Adrenal gland (tissue), 12 donors: Measurements from ENCODE around the gene CEP57. TPM values are rescaled to one million over a fixed set of nuclear protein-coding genes. Genes with fewer than 3 reads are reported as not detected.

Experiments used
- DNase-seq, 7 donors: peaks; one replicate each; pipeline ENCODE4 v3.0.0-alpha.2; 2019 to 2020
- H3K27ac ChIP-seq, 5 donors: fragments of 200-600 bp; sonication (generic) in 4 of 5; 1 replicate in 3 of 5; 2 replicates in 2 of 5; pipeline versions ENCODE4 v1.5.1 to v1.8.0; 2016 to 2020; ENCODE audit warnings: mild to moderate bottlenecking in 1 of 5
- H3K27me3 ChIP-seq: fragments of 200-600 bp; 2 replicates; pipeline ENCODE4 v1.8.0; 2021
- H3K36me3 ChIP-seq, 2 donors: fragments of 200-600 bp; replicated peaks in 1 of 2; 1 replicate in 1 of 2; 2 replicates in 1 of 2; pipeline versions ENCODE4 v1.5.1 to v1.8.0; 2018 to 2022
- H3K4me1 ChIP-seq, 2 donors: fragments of 200-600 bp; replicated peaks in 1 of 2; 1 replicate in 1 of 2; 2 replicates in 1 of 2; pipeline versions ENCODE4 v1.5.1 to v1.8.0; 2018 to 2021
- H3K4me3 ChIP-seq, 4 donors: fragments of 200-600 bp; sonication (generic) in 3 of 4; one replicate each; pipeline ENCODE4 v1.5.1; 2016 to 2018
- H3K9me3 ChIP-seq, 3 donors: fragments of 200-600 bp; sonication (generic) in 1 of 3; replicated peaks in 1 of 3; 1 replicate in 2 of 3; 2 replicates in 1 of 3; pipeline versions ENCODE4 v1.5.1 to v1.8.0; 2016 to 2021
- POLR2A ChIP-seq, 2 donors: fragments of 450-650 bp; IDR thresholded peaks; one replicate each; pipeline ENCODE4 v1.6.1; 2017; ENCODE audit warnings: antibody characterized with exemption in 2 of 2, mild to moderate bottlenecking in 2 of 2, moderate library complexity in 1 of 2
- WGBS, 4 donors: extraction: QIAGEN DNeasy Blood & Tissue Kit in 2 of 4; methylation state at CpG; one replicate each; pipeline versions ENCODE4 v1.1.5 to v1.1.7; 2013 to 2017; 5-methylcytosine and 5-hydroxymethylcytosine counted together
- intact Hi-C, 2 donors: fragments of 100-400 bp; cut with DNase I; formaldehyde crosslinking; loops; one replicate each; pipeline versions ENCODE4 v1.14.1 to v1.15.0; 2022 to 2023
- polyA plus RNA-seq, 3 donors: library from polyadenylated mRNA; stranded (reverse); fragments of 200-250 nt in 2 of 3; fragments of 350-450 nt in 1 of 3; fragmentation: Illumina TruSeq in 1 of 3; extraction: RNeasy Lipid Tissue Mini Kit (QIAGEN cat#74804) in 1 of 3; gene quantifications; one replicate each; pipeline ENCODE4 v1.2.3, GENCODE V29; 2013 to 2014
- total RNA-seq, 9 donors: library from RNA; depleted of rRNA in 4 of 9; stranded (reverse); fragments of >200 nt in 4 of 9; fragments of 120-200 nt in 1 of 9; fragmentation: NEBNext Ultra II Directional in 1 of 9; extraction: Animal tissue kit (Norgen Biotek cat#: 25700) in 1 of 9; gene quantifications; one replicate each; pipeline versions ENCODE4 v1.1.0 to v1.2.4, GENCODE V29; 2013 to 2023
- TF ChIP-seq, protein P1 (sequence below), 6 experiments: fragments of 450-650 bp in 4 of 6; fragments of 200-600 bp in 2 of 6; sonication (generic) in 1 of 6; IDR thresholded peaks; 1 replicate in 5 of 6; 2 replicates in 1 of 6; pipeline versions ENCODE4 v1.5.1 to v1.8.0; 2016 to 2021; ENCODE audit warnings: antibody characterized with exemption in 6 of 6, mild to moderate bottlenecking in 2 of 6, moderate library complexity in 1 of 6
- donor health status: healthy with polysubstance abuse.
- donor health status: Bipolar disorder and iron deficiency.
- donor health status: DM: yes; HTN: yes; CAD: no.
- donor health status: DM: no; HTN: no; CAD: no.
- donor health status: DM: no; HTN: no; CAD: no.
- donor health status: DM: yes; HTN: yes; CAD: no.

Gene CEP57
- total and polyA plus RNA-seq, 12 donors, result 12.9 to 56.7 (median 31.6) TPM

DNA sequence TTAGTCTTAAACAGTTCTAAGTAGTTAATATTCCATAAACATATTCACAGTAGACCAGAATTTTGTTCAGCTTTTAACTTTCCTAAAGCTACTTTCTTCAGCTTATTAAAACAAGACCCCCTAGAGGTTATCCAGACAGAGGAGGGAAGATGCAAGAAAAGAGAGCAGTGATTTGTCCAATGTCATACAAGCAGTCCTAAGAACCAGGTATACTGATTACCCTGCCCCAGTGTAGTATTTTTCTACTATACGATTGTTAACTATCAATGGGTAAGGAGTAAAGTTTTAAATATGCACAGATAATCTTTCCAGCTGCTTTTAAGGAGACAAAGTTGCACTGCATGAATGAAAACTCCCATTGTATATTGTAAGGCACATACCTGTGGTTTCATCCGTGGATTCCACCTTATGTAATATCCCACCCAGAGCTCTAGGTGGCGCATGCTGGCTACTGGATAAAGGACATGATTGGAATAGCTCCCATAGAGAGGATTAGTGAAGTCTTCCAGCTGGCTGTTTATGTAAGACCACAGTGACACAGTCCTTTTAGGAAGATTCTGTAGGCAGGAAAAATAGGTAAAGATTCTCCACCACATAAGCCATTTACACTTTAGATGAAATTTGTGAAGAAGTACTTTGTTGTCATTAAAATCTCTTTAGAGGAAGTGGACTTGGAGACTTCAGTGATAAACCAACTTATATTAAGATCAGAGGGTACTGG lies 45.6 kb downstream of the CEP57 start:
- WGBS, 4 donors, result 6 to 20% (median 14%) methylated on average over 3 of the region's 3 CpGs
- Histone ChIP-seq H3K4me3 (no peak overlapping the region), H3K4me1 (peaks cover 0 to 4% of the 10 kb centered on the region in 2 donors), H3K36me3 (peaks cover 0 to 27% of the 10 kb centered on the region in 2 donors), H3K27me3 (no peaks in the 10 kb centered on the region), H3K9me3 (no peaks in the 10 kb centered on the region), H3K27ac (peak overlapping the region in 1 of 5 donors; percentile 32)
- intact Hi-C loops, result loop anchor here (5.0 to 10.0 kb wide), 2 partner anchors 309 to 506 kb away; partner anchors contain the start of gene MAML2 (in 1 of the 2)
- TF ChIP-seq, protein P1, sequence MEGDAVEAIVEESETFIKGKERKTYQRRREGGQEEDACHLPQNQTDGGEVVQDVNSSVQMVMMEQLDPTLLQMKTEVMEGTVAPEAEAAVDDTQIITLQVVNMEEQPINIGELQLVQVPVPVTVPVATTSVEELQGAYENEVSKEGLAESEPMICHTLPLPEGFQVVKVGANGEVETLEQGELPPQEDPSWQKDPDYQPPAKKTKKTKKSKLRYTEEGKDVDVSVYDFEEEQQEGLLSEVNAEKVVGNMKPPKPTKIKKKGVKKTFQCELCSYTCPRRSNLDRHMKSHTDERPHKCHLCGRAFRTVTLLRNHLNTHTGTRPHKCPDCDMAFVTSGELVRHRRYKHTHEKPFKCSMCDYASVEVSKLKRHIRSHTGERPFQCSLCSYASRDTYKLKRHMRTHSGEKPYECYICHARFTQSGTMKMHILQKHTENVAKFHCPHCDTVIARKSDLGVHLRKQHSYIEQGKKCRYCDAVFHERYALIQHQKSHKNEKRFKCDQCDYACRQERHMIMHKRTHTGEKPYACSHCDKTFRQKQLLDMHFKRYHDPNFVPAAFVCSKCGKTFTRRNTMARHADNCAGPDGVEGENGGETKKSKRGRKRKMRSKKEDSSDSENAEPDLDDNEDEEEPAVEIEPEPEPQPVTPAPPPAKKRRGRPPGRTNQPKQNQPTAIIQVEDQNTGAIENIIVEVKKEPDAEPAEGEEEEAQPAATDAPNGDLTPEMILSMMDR (IDR thresholded peaks at IDR 0.05), result peak; percentile 75 to 92 (median 88)
- TF ChIP-seq POLR2A (IDR thresholded peaks at IDR 0.05), result no peak
- peak; percentile 57 to 87 (median 73) for DNase-seq

DNA sequence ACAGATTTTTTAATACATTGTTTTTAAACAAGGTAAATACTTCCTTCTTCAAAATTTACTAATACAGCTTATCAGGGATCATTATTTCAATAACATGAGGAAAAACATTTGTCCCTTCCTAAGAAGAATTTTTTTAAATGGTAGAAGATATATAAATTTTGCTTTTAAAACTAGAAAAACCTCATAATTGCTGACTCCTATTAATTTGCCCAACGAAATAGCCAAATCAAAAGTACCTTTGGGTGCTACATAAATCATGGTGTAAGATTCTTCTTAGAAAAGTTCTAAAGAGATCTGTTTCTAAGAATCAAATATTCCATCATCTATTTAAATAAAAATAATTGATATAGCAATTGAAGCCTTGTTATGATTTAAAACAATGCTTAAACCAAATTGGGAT lies 54.9 kb downstream of the CEP57 start:
- Histone ChIP-seq H3K36me3 (peaks cover 0 to 10% of the 10 kb centered on the region in 2 donors), H3K4me3 (no peak overlapping the region), H3K9me3 (no peaks in the 10 kb centered on the region), H3K27ac (no peak overlapping the region), H3K27me3 (no peaks in the 10 kb centered on the region), H3K4me1 (peaks cover 0 to 7% of the 10 kb centered on the region in 2 donors)
- 88 to 98% (median 92%) methylated on average over 1 of the region's 1 CpG for WGBS, 4 donors
- intact Hi-C loops, result loop anchor here in 1 of 2 donors (10.0 kb wide), 1 partner anchor 550 kb away; the partner anchor contains the start of gene JRKL
- no peak for DNase-seq
- TF ChIP-seq POLR2A (IDR thresholded peaks at IDR 0.05), result no peak
- TF ChIP-seq, protein P1 (IDR thresholded peaks at IDR 0.05), result no peak

DNA sequence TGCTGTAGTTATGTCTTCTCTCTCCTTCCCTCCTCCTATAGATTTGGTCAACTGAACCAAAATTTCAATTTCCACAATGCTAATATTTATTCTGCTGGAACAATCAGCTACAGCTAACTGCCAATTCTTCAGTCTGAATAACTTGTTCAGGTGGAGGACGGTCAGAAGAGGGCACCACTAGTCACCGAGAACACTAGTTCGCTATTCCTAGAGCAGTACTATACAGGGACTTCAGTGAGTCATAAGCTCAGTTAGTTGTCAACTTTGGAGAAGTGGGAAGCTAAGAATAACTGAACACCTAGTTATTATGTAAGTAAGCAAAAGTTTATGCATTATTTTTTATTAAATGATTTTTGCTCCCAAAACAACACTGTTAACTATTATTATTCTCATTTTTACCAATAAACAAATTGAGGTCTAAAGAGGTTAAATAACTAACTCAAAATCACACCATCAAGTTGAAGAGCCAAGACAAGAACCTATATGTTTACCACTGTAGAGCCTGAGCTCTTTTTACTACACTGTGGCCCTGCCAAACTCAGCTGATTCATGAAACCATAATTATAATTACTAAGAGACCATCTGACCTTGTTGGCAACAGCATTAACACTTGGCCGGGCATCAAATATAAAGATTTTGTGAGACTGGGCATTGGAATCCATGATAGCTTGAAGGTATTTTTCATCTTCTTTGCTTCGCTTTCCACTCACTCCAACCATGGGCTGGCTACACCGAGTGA lies 59.0 kb downstream of the CEP57 start:
- 55 to 67% (median 64%) methylated on average over 6 of the region's 6 CpGs for WGBS, 4 donors
- Histone ChIP-seq H3K9me3 (no peaks in the 10 kb centered on the region), H3K4me1 (peaks cover 0 to 7% of the 10 kb centered on the region in 2 donors), H3K27ac (peak overlapping the region in 1 of 5 donors; percentile 18), H3K27me3 (no peaks in the 10 kb centered on the region), H3K36me3 (peaks cover 0 to 7% of the 10 kb centered on the region in 2 donors), H3K4me3 (no peak overlapping the region)
- intact Hi-C loops, result loop anchor here in 1 of 2 donors (10.0 kb wide), 1 partner anchor 546 kb away; the partner anchor contains the start of gene JRKL
- peak; percentile 28 to 70 (median 40) for DNase-seq
- TF ChIP-seq, protein P1 (IDR thresholded peaks at IDR 0.05), result peak in 5 of 6 experiments; percentile 12 to 50 (median 43)
- TF ChIP-seq POLR2A (IDR thresholded peaks at IDR 0.05), result no peak

DNA sequence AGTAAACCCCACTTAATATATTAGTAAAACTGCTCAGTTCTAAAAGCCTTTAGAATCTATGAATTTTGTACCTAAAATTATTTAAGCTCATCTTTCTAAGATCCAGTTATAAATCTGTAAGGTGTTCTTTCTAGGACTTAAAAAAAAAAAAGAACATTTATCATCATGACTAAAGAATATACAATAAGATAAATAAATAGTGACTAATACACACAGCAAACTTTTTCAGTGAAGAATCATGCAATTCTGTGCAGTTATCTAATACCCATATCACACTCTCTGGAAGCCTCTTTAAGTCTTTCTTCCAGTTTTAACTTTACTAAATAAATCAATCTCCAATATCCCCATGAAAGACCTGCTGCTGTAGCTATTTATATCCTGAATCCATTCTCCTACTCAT lies 59.8 kb downstream of the CEP57 start:
- H3K9me3 ChIP-seq, result no peaks in the 10 kb centered on the region
- H3K4me3 ChIP-seq, result no peak overlapping the region
- no peaks in the 10 kb centered on the region for H3K27me3 ChIP-seq
- H3K27ac ChIP-seq, result peak overlapping the region in 1 of 5 donors; percentile 18
- H3K4me1 ChIP-seq, result peaks cover 0 to 7% of the 10 kb centered on the region in 2 donors
- H3K36me3 ChIP-seq, result no peaks in the 10 kb centered on the region
- TF ChIP-seq POLR2A (IDR thresholded peaks at IDR 0.05), result no peak
- TF ChIP-seq, protein P1 (IDR thresholded peaks at IDR 0.05), result no peak
- no peak for DNase-seq
- intact Hi-C loops, result loop anchor here in 1 of 2 donors (10.0 kb wide), 1 partner anchor 75 kb away; the partner anchor contains the start of gene MTMR2
